Activated CD8-positive, alpha-beta T cell treated with anti-CD3 and anti-CD28 coated beads for 36 hours (primary cell): ENCODE data around the gene GIT2. TPM values are rescaled to one million over a fixed set of nuclear protein-coding genes. Genes with fewer than 3 reads are reported as not detected.
A peak's percentile ranks its signal among the peaks of the same experiment; 100 is the strongest.

Source experiments
- ATAC-seq: fragments of 200-7000 bp; cut with Tn5 transposase; one replicate; pipeline ENCODE4 v1.10.0; 2021; ENCODE audit warnings: mild to moderate bottlenecking, moderate library complexity
- CTCF ChIA-PET: fragments of 350-600 bp; sonication (Branson Sonifier 250); formaldehyde crosslinking; loops from one replicate; lab custom pipeline; 2021; ENCODE audit warnings: antibody characterized with exemption; lab: Charles Lee
- POLR2A ChIA-PET: fragments of 350-600 bp; sonication (Branson Sonifier 250); formaldehyde crosslinking; loops from one replicate; lab custom pipeline; 2021; ENCODE audit warnings: antibody characterized with exemption; lab: Charles Lee
- DNase-seq: peaks from one replicate; pipeline ENCODE4 v3.0.0-alpha.2; 2020
- H3K27ac Mint-ChIP-seq: one replicate; pipeline ENCODE4 v1.8.0; 2021; ENCODE audit warnings: mild to moderate bottlenecking, mixed read lengths
- H3K27me3 Mint-ChIP-seq: one replicate; pipeline ENCODE4 v1.8.0; 2021; ENCODE audit warnings: mixed read lengths
- H3K36me3 Mint-ChIP-seq: one replicate; pipeline ENCODE4 v1.8.0; 2021; ENCODE audit warnings: low read depth, mixed read lengths
- H3K4me1 Mint-ChIP-seq: one replicate; pipeline ENCODE4 v1.8.0; 2021; ENCODE audit warnings: low read depth, mixed read lengths
- H3K4me3 Mint-ChIP-seq: one replicate; pipeline ENCODE4 v1.8.0; 2021; ENCODE audit warnings: mild to moderate bottlenecking, moderate library complexity, mixed read lengths
- H3K9me3 Mint-ChIP-seq: one replicate; pipeline ENCODE4 v1.8.0; 2021; ENCODE audit warnings: mixed read lengths
- intact Hi-C: fragments of 100-400 bp; cut with micrococcal nuclease; formaldehyde crosslinking; loops from one replicate; pipeline ENCODE4 v1.10.0; 2022
- total RNA-seq, 2 experiments: library from RNA; stranded (reverse); gene quantifications; one replicate each; pipeline ENCODE4 v1.2.3, GENCODE V29; 2021
- TF ChIP-seq, protein P1 (sequence below): fragments of 200-600 bp; IDR thresholded peaks from one replicate; pipeline ENCODE4 v1.8.0; 2022; ENCODE audit warnings: antibody characterized with exemption, mild to moderate bottlenecking

GIT2 gene
- total RNA-seq, 2 experiments from 2014 or later, result 49.2 to 49.6 TPM

DNA sequence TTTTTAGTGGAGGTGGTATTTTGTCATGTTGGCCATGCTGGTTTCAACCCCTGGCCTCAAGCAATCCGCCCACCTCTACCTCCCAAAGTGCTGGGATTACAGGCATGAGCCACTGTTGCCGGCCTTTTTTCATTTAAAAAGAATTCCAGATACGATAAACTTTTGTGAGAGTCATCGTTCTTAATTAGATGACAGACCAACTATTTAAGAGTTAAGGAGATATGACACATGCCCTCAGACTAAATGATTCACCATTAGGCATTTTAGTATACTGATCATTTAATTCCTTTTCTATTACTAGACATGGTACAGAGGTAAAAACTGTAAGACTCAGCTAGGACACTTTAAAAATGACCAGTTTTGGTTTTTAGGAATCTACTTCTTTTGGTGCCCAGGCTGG is 5.4 kb upstream of the GIT2 start:
- ChIA-PET CTCF (no interaction called here), POLR2A (interaction anchor here (1.0 to 3.5 kb wide), 3 partner anchors 9 to 21 kb away, joined by 4 to 20 read pairs (median 6); no protein-coding TSS in a partner anchor)
- Mint-ChIP-seq H3K9me3 (no peaks in the 10 kb centered on the region), H3K27ac (no peak overlapping the region), H3K36me3 (peaks cover 9% of the 10 kb centered on the region), H3K4me3 (peak overlapping the region; percentile 12), H3K4me1 (peaks cover 64% of the 10 kb centered on the region), H3K27me3 (no peaks in the 10 kb centered on the region)
- TF ChIP-seq, protein P1, sequence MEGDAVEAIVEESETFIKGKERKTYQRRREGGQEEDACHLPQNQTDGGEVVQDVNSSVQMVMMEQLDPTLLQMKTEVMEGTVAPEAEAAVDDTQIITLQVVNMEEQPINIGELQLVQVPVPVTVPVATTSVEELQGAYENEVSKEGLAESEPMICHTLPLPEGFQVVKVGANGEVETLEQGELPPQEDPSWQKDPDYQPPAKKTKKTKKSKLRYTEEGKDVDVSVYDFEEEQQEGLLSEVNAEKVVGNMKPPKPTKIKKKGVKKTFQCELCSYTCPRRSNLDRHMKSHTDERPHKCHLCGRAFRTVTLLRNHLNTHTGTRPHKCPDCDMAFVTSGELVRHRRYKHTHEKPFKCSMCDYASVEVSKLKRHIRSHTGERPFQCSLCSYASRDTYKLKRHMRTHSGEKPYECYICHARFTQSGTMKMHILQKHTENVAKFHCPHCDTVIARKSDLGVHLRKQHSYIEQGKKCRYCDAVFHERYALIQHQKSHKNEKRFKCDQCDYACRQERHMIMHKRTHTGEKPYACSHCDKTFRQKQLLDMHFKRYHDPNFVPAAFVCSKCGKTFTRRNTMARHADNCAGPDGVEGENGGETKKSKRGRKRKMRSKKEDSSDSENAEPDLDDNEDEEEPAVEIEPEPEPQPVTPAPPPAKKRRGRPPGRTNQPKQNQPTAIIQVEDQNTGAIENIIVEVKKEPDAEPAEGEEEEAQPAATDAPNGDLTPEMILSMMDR, result no peak
- ATAC-seq, result no peak
- intact Hi-C loops, result no loop called here
- DNase-seq, result no peak

DNA sequence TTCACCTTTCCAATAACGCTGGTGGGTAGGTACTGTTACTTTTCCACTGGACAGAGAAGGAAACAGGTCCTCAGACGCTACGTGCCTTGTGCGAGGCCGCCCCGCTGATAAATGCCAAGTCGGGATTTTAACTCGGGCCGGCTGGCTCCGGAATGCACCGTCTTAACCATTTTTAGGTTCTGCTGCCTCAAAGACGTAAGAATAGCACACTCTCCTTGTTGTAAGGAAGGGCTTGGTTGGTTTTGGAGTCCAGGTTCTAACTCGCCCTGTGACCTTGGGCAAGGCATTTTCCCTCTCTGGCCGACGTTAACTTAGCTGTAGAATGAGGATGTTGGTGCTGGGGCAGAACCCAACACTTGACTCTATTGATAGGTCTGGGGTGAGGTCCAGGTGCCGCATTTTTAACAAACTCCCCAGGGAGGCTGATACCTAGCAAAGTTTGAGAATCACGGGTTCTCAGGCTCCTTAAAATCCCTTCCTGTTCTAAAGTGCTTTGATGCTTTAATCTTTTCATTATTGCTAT is 3.9 kb upstream of the GIT2 start:
- Mint-ChIP-seq H3K4me1 (peaks cover 54% of the 10 kb centered on the region), H3K27me3 (no peaks in the 10 kb centered on the region), H3K36me3 (peaks cover 5% of the 10 kb centered on the region), H3K27ac (peak overlapping the region; percentile 90), H3K4me3 (peak overlapping the region; percentile 93), H3K9me3 (no peaks in the 10 kb centered on the region)
- ATAC-seq (no peak), DNase-seq (peak; percentile 46)
- CTCF ChIA-PET, result no interaction called here
- POLR2A ChIA-PET, result interaction anchor here (2.0 to 3.5 kb wide), 2 partner anchors 12 to 19 kb away, joined by 9 to 20 read pairs; no protein-coding TSS in a partner anchor
- TF ChIP-seq, protein P1, result no peak
- intact Hi-C loops, result no loop called here

DNA sequence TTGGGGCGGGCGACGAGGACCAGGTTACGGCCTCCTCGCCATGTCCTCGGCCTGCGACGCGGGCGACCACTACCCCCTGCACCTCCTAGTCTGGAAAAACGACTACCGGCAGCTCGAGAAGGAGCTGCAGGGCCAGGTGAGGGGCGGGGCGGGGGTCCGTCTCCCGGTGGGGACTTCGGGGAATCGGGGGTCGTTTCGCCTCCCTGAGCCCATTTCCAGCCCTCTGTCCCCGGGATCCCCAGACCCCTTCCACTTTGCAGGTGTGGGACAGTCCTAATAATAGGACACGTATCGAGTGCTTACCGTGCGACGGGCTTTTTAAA is 3.4 kb upstream of the GIT2 start:
- CTCF ChIA-PET, result interaction anchor here (1.2 kb wide), 1 partner anchor 25 kb away, joined by 3 read pairs; no protein-coding TSS in a partner anchor
- H3K4me3 Mint-ChIP-seq, result peak overlapping the region; percentile 93
- POLR2A ChIA-PET, result interaction anchor here (1.3 to 3.5 kb wide), 3 partner anchors 12 to 33 kb away, joined by 3 to 20 read pairs (median 9); no protein-coding TSS in a partner anchor
- H3K27ac Mint-ChIP-seq, result peak overlapping the region; percentile 90
- H3K36me3 Mint-ChIP-seq, result peaks cover 5% of the 10 kb centered on the region
- TF ChIP-seq, protein P1, result no peak
- peaks cover 50% of the 10 kb centered on the region for H3K4me1 Mint-ChIP-seq
- DNase-seq (no peak), ATAC-seq (no peak)
- no peaks in the 10 kb centered on the region for H3K9me3 Mint-ChIP-seq
- H3K27me3 Mint-ChIP-seq, result no peaks in the 10 kb centered on the region
- intact Hi-C loops, result no loop called here

DNA sequence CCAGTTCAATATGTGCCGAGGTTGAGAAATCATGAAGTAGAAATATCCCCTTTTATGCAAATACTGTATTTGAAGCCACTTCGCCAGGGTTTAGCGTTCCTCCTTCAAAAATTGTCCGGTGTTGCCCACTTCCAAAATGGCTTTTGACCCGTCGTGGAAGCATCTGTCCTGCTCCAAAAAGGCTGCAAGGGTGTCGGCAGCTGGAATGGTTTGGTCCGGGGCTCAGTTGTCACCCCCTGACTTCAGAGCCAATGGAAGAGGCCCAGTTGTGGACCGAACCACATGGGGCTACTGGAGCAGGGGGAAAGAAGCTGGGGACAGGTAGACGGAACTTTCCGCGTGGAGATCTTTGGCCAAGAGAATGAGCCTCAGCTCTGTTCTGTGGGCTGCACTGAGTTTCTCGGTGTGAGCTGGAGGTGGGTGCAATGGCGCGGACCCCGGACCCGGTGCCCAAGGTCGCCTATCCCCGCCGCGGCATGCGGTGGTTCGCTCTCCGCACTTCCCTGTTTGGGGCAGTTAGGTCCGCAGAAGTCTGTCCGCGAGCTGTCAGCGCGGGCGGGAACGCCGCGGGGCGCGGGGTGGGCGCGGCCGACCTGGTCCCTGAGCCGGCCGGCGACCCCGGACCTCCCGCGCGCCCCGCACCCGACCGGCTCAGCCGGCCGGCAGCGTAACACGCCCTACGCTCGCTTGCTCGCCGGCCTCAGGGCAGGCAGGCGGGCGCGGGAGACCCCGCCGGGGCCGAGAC is 2.9 kb upstream of the GIT2 start, which contains the start of gene ANKRD13A:
TSS of gene ANKRD13A (plus strand) at position 527 of the 745 bp plus-strand sequence. CDS start 259 bp downstream, outside the sequence.
- POLR2A ChIA-PET, result interaction anchor here (1.3 to 3.5 kb wide), 3 partner anchors 11 to 32 kb away, joined by 3 to 20 read pairs (median 9); no protein-coding TSS in a partner anchor
- Mint-ChIP-seq H3K27me3 (no peaks in the 10 kb centered on the region), H3K36me3 (peaks cover 5% of the 10 kb centered on the region), H3K4me1 (peaks cover 50% of the 10 kb centered on the region), H3K27ac (peak within 1 kb of the TSS; percentile 96), H3K9me3 (no peaks in the 10 kb centered on the region), H3K4me3 (peak within 1 kb of the TSS; percentile 93)
- CTCF ChIA-PET, result interaction anchor here (0.7 to 1.2 kb wide), 3 partner anchors 19 to 32 kb away, joined by 3 to 4 read pairs (median 3); no protein-coding TSS in a partner anchor
- DNase-seq (peak; percentile 92), ATAC-seq (peak; percentile 71)
- TF ChIP-seq, protein P1, result no peak
- intact Hi-C loops, result no loop called here
